ENCODE results near the gene NPHP4.

The NPHP4 gene

DNA sequence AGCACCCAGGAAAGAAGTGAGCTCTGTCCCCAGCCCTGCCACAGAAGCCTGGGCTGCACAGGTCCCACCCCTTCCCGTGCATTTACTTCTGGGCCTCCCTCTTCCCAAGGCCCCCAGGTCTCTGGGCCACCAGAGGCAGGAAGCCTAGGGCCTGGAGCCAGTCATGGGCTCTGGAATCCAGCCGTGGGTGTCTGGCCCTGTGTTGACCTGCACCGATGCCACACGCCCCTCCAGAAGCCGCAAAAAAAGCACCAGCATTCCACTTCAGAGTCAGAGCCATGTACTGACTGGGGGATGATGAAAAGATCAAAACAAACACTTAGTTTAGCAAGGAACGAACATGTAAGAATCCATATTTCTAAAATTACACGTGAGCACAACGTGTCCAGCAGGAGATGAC, 141.7 kb downstream of the NPHP4 start:
- no peak for TF ChIP-seq SUZ12 (IDR thresholded peaks at IDR 0.05; ENCODE audit: extremely low read depth, insufficient read depth, insufficient read length)
- Histone ChIP-seq H3K9ac (ENCODE audit: insufficient read length, low read depth) (no peak overlapping the region), H3K4me1 (ENCODE audit: insufficient read depth, insufficient read length) (no peaks in the 10 kb centered on the region), H3K4me3 (ENCODE audit: insufficient read length, low read depth) (no peak overlapping the region), H3K36me3 (ENCODE audit: insufficient read depth, insufficient read length, low read length) (no peaks in the 10 kb centered on the region), H3K27me3 (ENCODE audit: insufficient read depth, insufficient read length) (peaks cover 4% of the 10 kb centered on the region), H3K9me3 (ENCODE audit: insufficient read depth, low read length) (no peaks in the 10 kb centered on the region)
- DNase-seq (ENCODE audit: low read depth, low spot score), result no peak

DNA sequence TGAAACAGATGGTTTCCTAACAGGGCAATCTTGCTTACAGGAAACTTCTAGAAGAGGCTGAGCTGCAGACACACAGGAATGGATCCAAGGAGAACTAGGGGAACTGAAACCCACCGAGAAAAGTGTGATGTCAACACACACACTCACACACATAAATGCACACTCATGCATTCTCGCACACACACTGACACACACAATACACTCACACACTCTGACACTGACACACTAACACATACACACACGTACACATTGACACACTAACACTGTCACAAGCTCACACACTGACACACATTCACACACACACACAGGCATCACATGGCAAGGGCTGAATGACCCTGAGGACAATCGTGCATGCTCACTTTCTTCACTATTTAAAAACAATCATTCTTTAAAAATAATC, 142.7 kb downstream of the NPHP4 start:
- H3K4me1 ChIP-seq (ENCODE audit: insufficient read depth, insufficient read length), result no peaks in the 10 kb centered on the region
- H3K9ac ChIP-seq (ENCODE audit: insufficient read length, low read depth), result no peak overlapping the region
- no peak for TF ChIP-seq ZNF274 (IDR thresholded peaks at IDR 0.05; ENCODE audit: low read depth, low read length)
- TF ChIP-seq SUZ12 (IDR thresholded peaks at IDR 0.05; ENCODE audit: extremely low read depth, insufficient read depth, insufficient read length), result no peak
- TF ChIP-seq YY1 (IDR thresholded peaks at IDR 0.05; ENCODE audit: insufficient read depth, insufficient read length), result no peak
- peaks cover 4% of the 10 kb centered on the region for H3K27me3 ChIP-seq (ENCODE audit: insufficient read depth, insufficient read length)
- no peak overlapping the region for H3K4me3 ChIP-seq (ENCODE audit: insufficient read length, low read depth)
- no peaks in the 10 kb centered on the region for H3K36me3 ChIP-seq (ENCODE audit: insufficient read depth, insufficient read length, low read length)
- H3K9me3 ChIP-seq (ENCODE audit: insufficient read depth, low read length), result no peaks in the 10 kb centered on the region
- no peak for DNase-seq (ENCODE audit: low read depth, low spot score)

DNA sequence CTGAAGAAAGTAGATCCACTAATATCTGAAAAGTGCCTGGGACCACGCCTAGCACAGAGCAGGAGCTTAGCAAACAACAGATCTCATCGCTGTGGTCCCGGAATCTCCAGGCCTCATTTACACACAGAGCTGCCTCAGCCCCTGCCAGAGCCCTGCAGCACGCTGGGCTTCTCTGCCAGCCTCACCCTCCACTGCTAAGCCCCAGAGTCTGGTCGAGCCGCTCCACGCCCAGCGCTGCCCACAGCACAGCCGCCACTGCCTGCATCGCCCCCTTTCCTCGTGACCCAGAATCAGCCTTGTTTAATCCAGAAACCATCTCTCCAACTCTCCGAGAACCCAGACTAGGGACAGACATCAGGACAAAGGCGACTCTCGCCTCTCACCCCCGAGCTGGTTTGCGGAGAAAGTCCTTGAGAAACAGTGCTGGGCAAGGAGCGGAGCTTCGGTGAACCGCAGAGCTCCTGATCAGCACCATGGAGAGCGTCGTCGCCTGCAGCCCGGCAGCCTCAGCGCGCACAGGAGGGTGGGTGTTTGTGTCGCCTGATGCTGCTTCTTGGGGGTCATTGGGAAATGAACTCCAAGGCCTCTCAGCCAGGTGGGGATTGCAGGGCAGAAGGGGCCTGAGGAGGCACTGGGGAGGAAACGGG, 145.1 kb downstream of the NPHP4 start:
- Histone ChIP-seq H3K9me3 (ENCODE audit: insufficient read depth, low read length) (no peaks in the 10 kb centered on the region), H3K9ac (ENCODE audit: insufficient read length, low read depth) (no peak overlapping the region), H3K4me1 (ENCODE audit: insufficient read depth, insufficient read length) (no peaks in the 10 kb centered on the region), H3K36me3 (ENCODE audit: insufficient read depth, insufficient read length, low read length) (no peaks in the 10 kb centered on the region), H3K27me3 (ENCODE audit: insufficient read depth, insufficient read length) (peaks cover 4% of the 10 kb centered on the region), H3K4me3 (ENCODE audit: insufficient read length, low read depth) (no peak overlapping the region)
- DNase-seq (ENCODE audit: low read depth, low spot score), result peak; percentile 25
- no peak for TF ChIP-seq SUZ12 (IDR thresholded peaks at IDR 0.05; ENCODE audit: extremely low read depth, insufficient read depth, insufficient read length)
- no peak for TF ChIP-seq ZNF274 (IDR thresholded peaks at IDR 0.05; ENCODE audit: low read depth, low read length)
- no peak for TF ChIP-seq YY1 (IDR thresholded peaks at IDR 0.05; ENCODE audit: insufficient read depth, insufficient read length)

DNA sequence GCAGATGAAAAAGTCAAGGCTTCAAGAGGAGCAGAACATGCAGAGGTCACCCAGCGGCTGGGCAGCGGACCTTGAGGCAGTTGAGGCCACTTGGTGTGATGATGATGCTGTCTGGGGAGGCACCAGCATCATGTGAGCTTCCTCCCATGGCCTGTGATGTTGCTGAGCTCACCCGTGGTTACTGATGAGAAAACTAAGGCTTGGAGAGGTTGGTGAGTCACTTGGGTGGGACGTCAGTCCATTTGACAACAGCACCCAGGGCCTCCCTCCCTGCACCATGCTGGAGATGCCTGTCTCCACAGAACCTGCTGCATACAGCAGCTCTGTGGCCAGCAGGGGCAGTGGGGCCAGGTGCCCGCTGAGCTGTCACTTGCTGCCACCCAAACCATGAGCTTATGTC, 146.8 kb downstream of the NPHP4 start:
- Histone ChIP-seq H3K36me3 (ENCODE audit: insufficient read depth, insufficient read length, low read length) (no peaks in the 10 kb centered on the region), H3K9me3 (ENCODE audit: insufficient read depth, low read length) (no peaks in the 10 kb centered on the region), H3K4me3 (ENCODE audit: insufficient read length, low read depth) (no peak overlapping the region), H3K4me1 (ENCODE audit: insufficient read depth, insufficient read length) (no peaks in the 10 kb centered on the region), H3K9ac (ENCODE audit: insufficient read length, low read depth) (no peak overlapping the region), H3K27me3 (ENCODE audit: insufficient read depth, insufficient read length) (peaks cover 4% of the 10 kb centered on the region)
- DNase-seq (ENCODE audit: low read depth, low spot score), result no peak
- TF ChIP-seq YY1 (IDR thresholded peaks at IDR 0.05; ENCODE audit: insufficient read depth, insufficient read length), result no peak
- TF ChIP-seq SUZ12 (IDR thresholded peaks at IDR 0.05; ENCODE audit: extremely low read depth, insufficient read depth, insufficient read length), result no peak
- TF ChIP-seq ZNF274 (IDR thresholded peaks at IDR 0.05; ENCODE audit: low read depth, low read length), result no peak

DNA sequence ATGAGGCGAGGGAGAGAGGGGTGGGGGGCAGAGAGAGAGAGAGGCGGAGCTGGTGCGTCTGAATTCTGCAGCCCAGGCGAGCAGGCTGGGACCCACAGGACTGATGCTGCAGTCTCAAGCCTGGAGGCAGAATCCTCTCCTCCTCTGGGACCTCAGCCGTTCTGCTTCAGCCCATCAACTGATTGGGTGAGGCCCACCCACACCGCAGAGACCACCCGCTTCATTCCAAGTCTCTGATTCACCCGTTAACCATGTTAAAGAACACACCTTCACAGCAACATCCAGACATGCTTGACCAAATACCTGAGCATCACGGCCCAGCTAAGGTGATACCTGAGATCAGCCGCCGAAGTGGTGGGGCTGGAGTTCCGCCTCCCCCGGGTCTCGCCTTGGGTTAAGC, 147.8 kb downstream of the NPHP4 start:
- no peaks in the 10 kb centered on the region for H3K9me3 ChIP-seq (ENCODE audit: insufficient read depth, low read length)
- no peak for DNase-seq (ENCODE audit: low read depth, low spot score)
- no peaks in the 10 kb centered on the region for H3K4me1 ChIP-seq (ENCODE audit: insufficient read depth, insufficient read length)
- H3K27me3 ChIP-seq (ENCODE audit: insufficient read depth, insufficient read length), result peaks cover 4% of the 10 kb centered on the region
- no peaks in the 10 kb centered on the region for H3K36me3 ChIP-seq (ENCODE audit: insufficient read depth, insufficient read length, low read length)
- TF ChIP-seq YY1 (IDR thresholded peaks at IDR 0.05; ENCODE audit: insufficient read depth, insufficient read length) (no peak), SUZ12 (IDR thresholded peaks at IDR 0.05; ENCODE audit: extremely low read depth, insufficient read depth, insufficient read length) (no peak), ZNF274 (IDR thresholded peaks at IDR 0.05; ENCODE audit: low read depth, low read length) (no peak)
- no peak overlapping the region for H3K4me3 ChIP-seq (ENCODE audit: insufficient read length, low read depth)
- H3K9ac ChIP-seq (ENCODE audit: insufficient read length, low read depth), result no peak overlapping the region

DNA sequence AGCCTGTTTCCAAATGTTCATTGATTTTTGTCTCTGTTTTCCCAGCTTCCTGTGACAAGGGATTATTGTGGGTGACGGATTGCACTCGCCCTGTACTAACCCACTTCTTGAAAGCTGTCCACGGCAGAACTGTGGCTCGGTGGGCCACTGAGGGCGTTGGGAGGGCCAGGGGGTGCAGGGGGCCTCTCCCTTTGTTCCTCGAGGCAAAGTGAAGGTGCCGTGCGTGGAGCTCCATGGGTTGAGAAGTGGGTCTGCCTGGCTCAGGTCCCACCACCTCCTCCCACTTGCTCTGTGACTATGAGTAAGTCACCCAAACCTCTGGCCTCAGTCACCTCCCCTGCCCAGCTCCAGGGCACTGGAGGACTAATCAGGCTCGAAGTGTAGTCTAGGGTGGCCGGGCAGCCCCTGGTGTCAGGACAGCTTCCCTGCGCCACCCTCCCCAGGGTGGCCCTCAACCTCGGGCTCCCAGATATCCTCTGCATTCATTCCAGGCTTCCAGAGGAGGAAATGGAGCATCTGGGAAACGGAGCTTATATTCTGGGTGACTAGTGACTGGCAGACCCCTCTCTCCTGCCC, 148.6 kb downstream of the NPHP4 start:
- DNase-seq (ENCODE audit: low read depth, low spot score), result no peak
- TF ChIP-seq YY1 (IDR thresholded peaks at IDR 0.05; ENCODE audit: insufficient read depth, insufficient read length), result no peak
- TF ChIP-seq ZNF274 (IDR thresholded peaks at IDR 0.05; ENCODE audit: low read depth, low read length), result no peak
- TF ChIP-seq SUZ12 (IDR thresholded peaks at IDR 0.05; ENCODE audit: extremely low read depth, insufficient read depth, insufficient read length), result no peak

DNA sequence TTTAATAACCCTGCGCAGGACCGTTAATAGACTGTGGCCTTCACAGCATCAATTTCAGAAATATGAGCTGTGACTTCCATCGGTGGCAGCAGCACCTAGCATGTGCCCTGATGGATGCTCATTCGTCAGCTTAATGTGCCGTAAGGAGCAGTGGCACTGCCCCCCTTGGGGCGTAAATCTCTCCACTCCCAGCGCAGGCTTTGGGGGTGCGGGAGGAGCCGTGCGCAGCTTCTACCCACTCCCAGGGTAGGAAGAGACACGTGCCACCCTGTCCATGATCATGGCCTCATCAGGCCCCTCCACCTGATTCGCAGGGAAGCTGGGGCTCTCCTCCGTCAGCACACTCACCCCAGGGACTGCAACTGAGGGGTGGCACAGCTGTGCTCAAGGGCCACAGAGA, 149.5 kb downstream of the NPHP4 start:
- Histone ChIP-seq H3K4me1 (ENCODE audit: insufficient read depth, insufficient read length) (no peaks in the 10 kb centered on the region), H3K4me3 (ENCODE audit: insufficient read length, low read depth) (no peak overlapping the region), H3K9me3 (ENCODE audit: insufficient read depth, low read length) (no peaks in the 10 kb centered on the region), H3K9ac (ENCODE audit: insufficient read length, low read depth) (no peak overlapping the region), H3K27me3 (ENCODE audit: insufficient read depth, insufficient read length) (peaks cover 4% of the 10 kb centered on the region), H3K36me3 (ENCODE audit: insufficient read depth, insufficient read length, low read length) (no peaks in the 10 kb centered on the region)
- TF ChIP-seq SUZ12 (IDR thresholded peaks at IDR 0.05; ENCODE audit: extremely low read depth, insufficient read depth, insufficient read length) (no peak), YY1 (IDR thresholded peaks at IDR 0.05; ENCODE audit: insufficient read depth, insufficient read length) (no peak), ZNF274 (IDR thresholded peaks at IDR 0.05; ENCODE audit: low read depth, low read length) (no peak)
- no peak for DNase-seq (ENCODE audit: low read depth, low spot score)

More for the DNA sequence above, 148.6 kb downstream of the NPHP4 start:
- no peaks in the 10 kb centered on the region for H3K36me3 ChIP-seq (ENCODE audit: insufficient read depth, insufficient read length, low read length)
- H3K4me3 ChIP-seq (ENCODE audit: insufficient read length, low read depth), result no peak overlapping the region
- no peak overlapping the region for H3K9ac ChIP-seq (ENCODE audit: insufficient read length, low read depth)
- H3K9me3 ChIP-seq (ENCODE audit: insufficient read depth, low read length), result no peaks in the 10 kb centered on the region
- no peaks in the 10 kb centered on the region for H3K4me1 ChIP-seq (ENCODE audit: insufficient read depth, insufficient read length)
- H3K27me3 ChIP-seq (ENCODE audit: insufficient read depth, insufficient read length), result peaks cover 4% of the 10 kb centered on the region
